SW480 (cell line): ENCODE measurements around the gene CPED1.
"Not testable (repeated sequence)": the region's sequence is repeated elsewhere in the genome, so short reads cannot be mapped to it uniquely, and the experiment has no call there.

ENCODE experiments used
- DNase-seq: peaks from one replicate; pipeline ENCODE4 v3.0.0-alpha.2; 2016; ENCODE audit warnings: low spot score

Gene CPED1

GRCh38 chr7:121286186-121286585, 297.7 kb downstream of the CPED1 start:
- DNase-seq: no peak

DNA sequence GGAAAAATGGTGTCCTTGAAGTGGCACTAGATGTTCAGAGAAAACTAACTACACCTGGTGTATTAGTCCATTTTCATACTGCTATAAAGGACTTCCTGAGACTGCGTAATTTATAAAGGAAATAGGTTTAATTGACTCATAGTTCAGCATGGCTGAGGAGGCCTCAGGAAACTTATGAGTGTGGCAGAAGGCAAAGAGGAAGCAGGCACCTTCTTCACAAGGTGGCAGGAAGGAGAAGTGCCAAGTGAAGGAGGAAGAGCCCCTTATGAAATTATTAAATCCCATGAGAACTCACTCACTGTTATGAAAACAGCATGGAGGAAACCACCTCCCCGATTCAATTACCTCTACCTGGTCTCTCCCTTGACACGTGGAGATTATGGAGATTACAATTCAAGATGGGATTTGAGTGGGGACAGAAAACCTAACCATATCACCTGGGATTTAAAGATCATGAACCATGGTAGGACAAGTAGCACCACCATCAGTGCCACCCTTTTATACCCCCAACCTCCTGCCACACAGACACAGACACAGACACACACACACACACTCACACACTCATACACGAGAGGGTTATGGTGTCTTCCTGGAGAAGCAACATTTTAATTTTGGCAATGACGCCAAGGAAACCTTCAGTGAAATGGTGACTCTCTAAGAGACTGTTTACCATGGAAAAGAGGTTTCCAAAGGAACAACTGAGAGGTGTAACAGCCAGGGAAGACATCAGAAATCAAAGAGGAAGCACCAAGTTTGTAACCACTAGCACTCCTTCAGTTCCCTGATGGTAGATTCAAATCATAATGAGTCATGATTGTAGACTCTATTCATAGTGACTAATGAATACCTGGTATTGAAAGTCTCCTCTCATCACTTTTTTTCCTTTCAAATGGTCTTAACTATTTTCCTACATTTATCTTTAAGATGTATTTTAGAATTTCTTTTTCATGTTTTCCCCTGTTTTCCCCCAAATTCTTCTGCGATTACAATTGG, 298.5 kb downstream of the CPED1 start:
- no peak for DNase-seq

DNA sequence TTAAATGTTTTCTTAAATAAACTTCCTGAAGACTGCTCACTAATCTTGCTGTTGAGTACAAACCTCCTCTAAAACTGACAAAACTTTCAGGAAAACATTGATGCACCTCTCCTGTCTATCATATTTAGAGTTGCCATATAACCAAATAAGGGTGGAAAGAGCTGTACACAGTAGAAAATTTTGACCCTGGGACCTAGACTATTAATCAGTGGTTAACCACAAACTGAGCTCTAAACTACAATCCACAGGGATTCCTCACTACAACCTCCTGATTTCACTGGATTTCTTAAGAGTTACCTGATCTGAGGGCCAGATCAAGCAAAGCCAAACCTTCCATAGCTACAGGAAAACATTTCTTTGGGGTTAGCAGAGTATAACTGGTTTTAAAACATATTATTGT, 300.4 kb downstream of the CPED1 start:
- DNase-seq: peak; percentile 36

GRCh38 chr7:121289930-121290329, 301.4 kb downstream of the CPED1 start:
- DNase-seq: not testable (repeated sequence)

GRCh38 chr7:121294448-121294992, 306.0 kb downstream of the CPED1 start:
- DNase-seq: no peak

GRCh38 chr7:121297843-121298242, 309.3 kb downstream of the CPED1 start:
- DNase-seq: peak; percentile 27

DNA sequence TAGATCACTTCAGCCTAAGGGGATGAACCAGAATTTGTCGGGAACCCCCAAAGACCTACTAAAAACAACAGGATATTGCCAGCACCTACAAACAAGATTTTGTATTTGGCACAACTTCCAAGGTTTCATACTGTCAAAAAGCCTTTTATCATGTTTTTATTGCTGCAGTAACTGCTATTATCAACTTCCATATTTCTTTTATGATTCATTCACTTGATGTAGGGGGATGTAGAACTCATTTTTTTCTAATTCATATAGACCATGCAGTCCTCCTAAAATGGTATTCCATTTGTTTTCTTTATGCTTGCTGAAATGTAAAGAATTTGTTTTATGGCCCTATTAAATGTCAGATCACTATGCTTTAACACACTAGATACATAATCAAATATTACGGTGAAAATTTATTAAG, 310.3 kb downstream of the CPED1 start:
- DNase-seq: peak; percentile 57

- DNase-seq: no peak
Observed at GRCh38 chr7:121300685-121301420, 312.3 kb downstream of the CPED1 start.

GRCh38 chr7:121301446-121302213, 313.1 kb downstream of the CPED1 start:
- DNase-seq: no peak

DNA sequence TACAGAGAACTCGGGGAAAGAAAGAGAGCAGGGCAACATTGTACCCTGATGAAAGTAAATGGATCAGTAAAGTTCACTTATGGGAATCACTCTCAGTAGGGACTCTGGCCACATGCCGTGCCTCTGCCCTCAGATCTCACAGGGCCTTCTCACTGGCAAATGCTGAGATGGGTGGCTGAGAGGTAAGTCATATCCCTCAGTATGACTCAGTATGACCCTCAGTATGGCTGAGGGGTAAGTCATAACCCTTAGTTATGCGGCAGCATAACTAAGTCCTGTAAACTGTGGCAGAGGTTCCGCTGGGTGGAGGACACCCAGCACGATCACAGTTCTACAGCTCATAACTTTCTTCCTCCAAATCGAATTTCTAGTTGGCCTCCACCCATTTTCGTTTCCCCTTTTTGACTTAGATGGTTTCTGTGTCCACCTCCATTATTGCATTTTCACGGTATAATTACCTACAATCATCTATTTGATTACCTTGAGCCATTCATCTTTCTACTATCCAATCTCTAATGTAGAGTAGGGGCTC, 313.8 kb downstream of the CPED1 start:
- DNase-seq: no peak

GRCh38 chr7:121303422-121304101, 315.1 kb downstream of the CPED1 start:
- DNase-seq: no peak

DNA sequence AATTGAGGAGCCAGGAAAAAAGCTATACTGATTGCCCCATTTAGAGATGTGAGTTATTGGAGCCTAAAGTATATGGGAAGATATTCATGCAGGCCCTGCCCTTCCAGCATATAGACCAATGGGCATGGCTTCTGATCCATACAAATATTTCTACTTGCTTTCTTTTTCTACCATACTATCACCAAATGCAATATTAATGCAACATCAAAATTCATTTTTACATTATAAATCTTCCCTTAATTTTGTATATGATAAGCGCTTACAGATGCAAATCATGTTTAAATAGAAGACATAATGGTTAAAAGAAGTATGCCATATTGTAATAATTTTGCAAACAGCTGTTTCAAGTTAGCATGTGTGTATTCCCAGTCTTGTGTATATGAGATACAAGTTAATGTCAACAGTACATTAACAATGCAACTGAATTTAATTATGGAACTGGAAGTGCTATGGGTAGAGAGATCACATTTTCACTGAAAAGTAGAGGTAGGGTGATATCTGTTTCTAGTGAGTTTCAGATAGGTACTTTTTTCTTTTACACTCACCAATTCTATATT, 315.7 kb downstream of the CPED1 start:
- no peak for DNase-seq

- DNase-seq: no peak
Observed at GRCh38 chr7:121305109-121305508, 316.6 kb downstream of the CPED1 start.

GRCh38 chr7:121306565-121306964, 318.1 kb downstream of the CPED1 start:
- DNase-seq: no peak

DNA sequence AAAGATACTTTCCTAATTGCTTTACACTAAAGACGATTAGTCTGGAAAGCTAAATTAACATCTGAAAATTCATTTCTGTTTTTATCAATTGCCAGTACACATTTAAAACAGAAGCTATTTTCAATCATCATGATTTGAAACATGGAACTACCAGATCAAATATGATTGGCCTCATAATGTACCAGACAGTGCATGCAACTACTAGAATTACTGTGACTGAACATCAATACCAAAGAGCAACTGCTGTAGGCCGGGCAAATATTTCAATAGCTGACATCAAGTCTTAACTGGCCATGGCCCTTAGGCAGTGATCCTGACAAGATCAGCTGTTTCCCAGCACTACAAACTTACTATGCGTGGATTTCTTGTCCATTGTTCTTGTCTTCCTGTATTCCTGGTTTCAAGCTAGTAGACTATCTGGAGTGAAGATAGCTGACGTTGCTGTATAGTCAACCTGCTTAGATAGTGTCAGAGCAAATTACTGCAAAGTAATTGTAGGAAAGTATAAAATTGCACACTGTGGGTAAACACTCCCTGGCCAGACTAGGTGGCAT, 318.6 kb downstream of the CPED1 start:
- DNase-seq: no peak

DNA sequence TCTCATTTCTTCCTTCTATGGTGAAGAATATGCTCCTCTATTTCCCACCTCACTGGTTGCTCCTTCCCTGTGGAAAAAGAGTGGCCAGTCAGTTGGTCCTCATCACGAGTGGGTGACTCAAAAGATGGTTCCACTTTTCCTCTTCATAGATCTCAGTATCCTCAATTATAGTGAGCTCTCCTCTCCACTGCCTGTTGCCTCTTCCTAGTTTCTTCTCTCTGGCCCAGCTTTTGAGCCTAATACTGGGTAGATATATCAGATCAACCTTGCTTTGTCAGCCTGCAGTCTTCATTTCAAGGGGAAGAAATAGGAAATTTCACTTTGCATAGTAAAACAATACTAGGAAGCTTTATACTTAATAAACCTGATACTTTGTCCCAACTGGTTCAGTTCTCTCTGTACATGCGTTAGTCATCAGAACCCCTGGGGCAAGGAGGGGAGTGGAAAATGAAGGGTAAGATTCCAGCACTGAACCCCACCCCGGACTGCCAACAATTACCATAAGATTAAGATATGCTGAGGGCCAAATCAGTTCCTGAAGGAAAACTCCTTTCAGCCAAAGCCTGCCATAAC, 324.8 kb downstream of the CPED1 start:
- DNase-seq: peak; percentile 27

- peak; percentile 64 for DNase-seq
Observed at GRCh38 chr7:121313793-121314676, 325.5 kb downstream of the CPED1 start.

DNA sequence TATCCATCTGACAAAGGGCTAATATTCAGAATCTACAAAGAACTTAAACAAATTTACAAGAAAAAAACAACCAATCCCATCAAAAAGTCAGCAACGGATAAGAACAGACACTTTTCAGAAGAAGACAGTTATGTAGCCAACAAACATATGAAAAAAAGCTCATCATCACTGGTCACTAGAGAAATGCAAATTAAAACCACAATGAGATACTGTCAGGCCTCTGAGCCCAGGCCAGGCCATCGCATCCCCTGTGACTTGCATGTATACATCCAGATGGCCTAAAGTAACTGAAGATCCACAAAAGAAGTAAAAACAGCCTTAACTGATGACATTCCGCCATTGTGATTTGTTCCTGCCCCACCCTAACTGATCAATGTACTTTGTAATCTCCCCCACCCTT, 326.7 kb downstream of the CPED1 start:
- not testable (repeated sequence) for DNase-seq

DNA sequence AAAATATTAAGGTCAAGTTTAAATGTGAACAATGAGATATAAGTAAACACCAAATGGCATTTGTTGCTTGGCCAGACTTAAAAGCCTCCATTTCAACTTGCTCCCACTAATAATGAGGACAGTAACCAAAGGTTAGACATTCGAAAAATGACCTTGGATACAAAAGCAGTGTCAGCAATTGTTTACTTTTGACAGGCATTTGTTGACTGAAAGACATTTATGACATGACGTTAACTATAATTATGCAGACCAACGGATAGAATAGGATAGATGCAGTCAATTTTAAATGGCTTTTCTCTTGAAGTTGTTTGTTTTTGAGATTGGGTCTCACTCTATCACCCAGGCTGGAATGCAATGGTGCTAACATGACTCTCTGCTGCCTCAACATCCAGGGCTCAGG, 333.9 kb downstream of the CPED1 start:
- no peak for DNase-seq
